ENCODE data around the gene NKIRAS2.

Gene NKIRAS2

DNA sequence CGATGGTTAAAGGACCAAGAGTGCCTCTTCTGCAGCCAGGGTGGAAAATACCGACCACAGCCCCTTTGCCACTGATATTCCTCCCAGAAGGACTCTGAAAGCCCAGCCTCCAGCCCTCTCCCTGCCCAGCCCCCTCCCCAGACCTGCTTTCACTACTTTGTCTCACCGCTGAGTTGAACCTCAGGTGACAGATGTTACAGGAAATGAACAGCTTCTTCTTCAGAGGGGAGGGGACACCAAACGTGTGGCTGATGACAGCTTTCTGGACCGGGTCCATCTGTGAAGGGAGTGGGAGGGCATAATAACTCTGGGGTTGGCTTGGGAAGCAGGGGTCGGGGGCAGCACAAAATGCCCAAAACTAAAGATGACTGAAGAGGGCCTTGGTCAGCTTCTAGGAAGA, 14.2 kb downstream of the NKIRAS2 start:
- Mint-ChIP-seq H3K36me3 (ENCODE audit: low read depth) (peaks cover 1% of the 10 kb centered on the region), H3K27me3 (ENCODE audit: low read depth, poor library complexity) (no peaks in the 10 kb centered on the region), H3K9me3 (no peaks in the 10 kb centered on the region), H3K4me3 (no peak overlapping the region), H3K4me1 (peaks cover 42% of the 10 kb centered on the region), H3K27ac (peak overlapping the region; percentile 79)
- TF ChIP-seq, protein P1, sequence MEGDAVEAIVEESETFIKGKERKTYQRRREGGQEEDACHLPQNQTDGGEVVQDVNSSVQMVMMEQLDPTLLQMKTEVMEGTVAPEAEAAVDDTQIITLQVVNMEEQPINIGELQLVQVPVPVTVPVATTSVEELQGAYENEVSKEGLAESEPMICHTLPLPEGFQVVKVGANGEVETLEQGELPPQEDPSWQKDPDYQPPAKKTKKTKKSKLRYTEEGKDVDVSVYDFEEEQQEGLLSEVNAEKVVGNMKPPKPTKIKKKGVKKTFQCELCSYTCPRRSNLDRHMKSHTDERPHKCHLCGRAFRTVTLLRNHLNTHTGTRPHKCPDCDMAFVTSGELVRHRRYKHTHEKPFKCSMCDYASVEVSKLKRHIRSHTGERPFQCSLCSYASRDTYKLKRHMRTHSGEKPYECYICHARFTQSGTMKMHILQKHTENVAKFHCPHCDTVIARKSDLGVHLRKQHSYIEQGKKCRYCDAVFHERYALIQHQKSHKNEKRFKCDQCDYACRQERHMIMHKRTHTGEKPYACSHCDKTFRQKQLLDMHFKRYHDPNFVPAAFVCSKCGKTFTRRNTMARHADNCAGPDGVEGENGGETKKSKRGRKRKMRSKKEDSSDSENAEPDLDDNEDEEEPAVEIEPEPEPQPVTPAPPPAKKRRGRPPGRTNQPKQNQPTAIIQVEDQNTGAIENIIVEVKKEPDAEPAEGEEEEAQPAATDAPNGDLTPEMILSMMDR (IDR thresholded peaks at IDR 0.05), result no peak
- DNase-seq, result no peak

DNA sequence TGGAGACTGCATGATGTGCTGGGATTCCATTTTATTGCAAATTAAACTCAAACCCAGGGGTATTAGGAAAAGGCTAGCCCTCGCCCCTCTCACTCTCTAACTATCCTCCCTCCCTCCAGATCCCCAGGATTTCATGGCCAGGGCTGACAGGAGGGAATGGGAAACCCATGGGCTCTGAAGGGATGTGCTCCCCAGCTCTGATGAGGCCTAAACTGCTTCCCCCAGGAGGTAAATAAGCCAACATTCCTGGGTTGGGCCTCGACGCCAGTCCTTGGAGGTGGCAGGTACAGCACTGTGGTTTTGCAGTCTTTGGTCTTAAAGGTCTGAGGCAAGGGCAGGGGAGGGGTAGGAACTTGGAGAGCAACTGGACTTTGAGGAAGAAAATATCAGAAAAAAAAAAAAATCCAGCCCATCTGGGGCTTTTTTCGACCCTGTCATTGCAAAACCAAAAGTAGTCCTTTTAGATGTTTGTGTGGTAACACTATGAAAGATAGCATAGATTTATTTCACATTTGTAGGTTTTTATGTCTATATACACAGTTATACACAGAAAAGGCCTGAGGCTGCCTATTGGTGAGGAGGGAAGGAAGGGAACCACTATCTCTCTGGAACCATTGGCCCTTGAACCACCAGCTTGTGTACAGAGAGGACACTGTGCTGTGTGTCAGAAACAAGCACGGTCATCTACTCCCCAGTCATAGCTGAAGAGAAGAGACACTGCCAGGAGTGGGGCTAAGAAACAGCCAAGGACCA, 18.5 kb downstream of the NKIRAS2 start:
- H3K36me3 Mint-ChIP-seq (ENCODE audit: low read depth), result no peaks in the 10 kb centered on the region
- H3K9me3 Mint-ChIP-seq, result no peaks in the 10 kb centered on the region
- peaks cover 23% of the 10 kb centered on the region for H3K4me1 Mint-ChIP-seq
- TF ChIP-seq, protein P1 (IDR thresholded peaks at IDR 0.05), result no peak
- H3K4me3 Mint-ChIP-seq, result no peak overlapping the region
- no peak for DNase-seq
- no peaks in the 10 kb centered on the region for H3K27me3 Mint-ChIP-seq (ENCODE audit: low read depth, poor library complexity)
- H3K27ac Mint-ChIP-seq, result no peak overlapping the region

DNA sequence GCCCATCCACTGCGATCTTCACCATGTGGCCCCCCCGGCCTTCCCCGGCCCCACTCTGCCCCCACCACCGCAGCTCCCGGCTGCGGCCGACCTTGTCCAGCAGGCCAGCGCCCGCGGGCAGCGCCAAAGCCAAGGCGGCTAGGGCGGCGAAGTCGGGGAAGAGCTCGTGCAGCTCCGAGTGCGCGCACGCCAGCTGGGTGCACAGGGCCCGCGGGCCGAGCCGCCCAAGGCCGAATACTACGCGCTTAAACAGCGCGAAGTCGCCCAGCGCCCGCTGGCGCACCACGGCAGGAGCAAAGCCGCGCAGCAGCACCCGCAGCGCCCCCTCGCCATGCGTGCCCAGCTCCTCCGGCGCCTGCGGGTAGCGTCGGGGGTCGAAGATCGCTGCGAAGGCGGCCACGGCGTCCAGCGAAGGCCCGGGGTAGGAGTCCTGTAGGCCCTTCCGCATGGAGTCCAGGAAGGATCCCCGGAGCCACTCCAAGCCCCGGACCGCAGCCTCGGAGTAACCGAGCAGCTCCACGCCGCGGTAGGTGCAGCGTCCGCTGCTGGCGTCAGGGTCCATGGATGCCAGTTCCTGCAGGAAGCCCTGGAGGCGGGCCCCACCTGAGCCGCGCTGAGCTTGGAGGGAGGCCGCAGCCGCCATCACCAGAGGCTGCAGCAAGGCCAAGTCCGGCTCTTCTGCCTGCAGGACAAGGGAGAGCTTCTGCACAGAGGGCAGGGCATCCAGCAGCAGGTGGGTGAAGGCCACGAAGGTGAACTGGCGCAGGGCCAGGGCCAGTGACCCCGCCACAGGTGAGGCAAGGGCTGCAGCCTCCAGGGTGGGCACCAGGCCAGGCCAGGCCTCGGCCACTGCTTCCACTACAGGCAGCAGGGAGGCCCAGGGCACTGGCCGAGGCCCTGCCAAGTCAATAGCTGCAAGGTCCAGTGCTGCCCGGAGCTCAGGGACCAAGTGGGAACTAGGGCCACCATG, 20.2 kb downstream of the NKIRAS2 start:
- H3K9me3 Mint-ChIP-seq, result no peaks in the 10 kb centered on the region
- DNase-seq, result no peak

DNA sequence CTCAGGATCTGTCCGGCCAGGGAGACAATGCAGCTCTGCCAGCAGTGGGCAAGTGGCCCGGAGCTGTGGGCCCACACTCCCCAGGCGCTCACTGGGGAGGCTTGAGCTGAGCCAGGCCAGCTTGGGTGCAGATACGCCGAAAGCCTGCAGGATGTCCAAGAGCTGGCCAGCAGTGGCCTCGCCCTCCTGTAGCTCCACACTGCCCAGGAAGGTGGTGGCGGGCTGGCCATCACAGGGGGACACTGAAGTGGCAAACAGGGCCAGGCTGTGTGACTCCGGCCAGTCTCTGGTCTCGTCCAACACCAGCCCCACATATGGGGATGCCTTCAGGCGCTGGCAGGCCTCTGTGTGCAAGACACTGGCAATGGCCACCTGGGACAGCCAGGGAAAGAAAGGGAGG, 20.9 kb downstream of the NKIRAS2 start:
- TF ChIP-seq, protein P1 (IDR thresholded peaks at IDR 0.05), result no peak
- Mint-ChIP-seq H3K4me1 (peaks cover 23% of the 10 kb centered on the region), H3K36me3 (ENCODE audit: low read depth) (no peaks in the 10 kb centered on the region), H3K27me3 (ENCODE audit: low read depth, poor library complexity) (peaks cover 3% of the 10 kb centered on the region), H3K4me3 (no peak overlapping the region), H3K27ac (no peak overlapping the region), H3K9me3 (no peaks in the 10 kb centered on the region)
- no peak for DNase-seq

More for the DNA sequence above, 20.2 kb downstream of the NKIRAS2 start:
- Mint-ChIP-seq H3K27ac (no peak overlapping the region), H3K27me3 (ENCODE audit: low read depth, poor library complexity) (no peaks in the 10 kb centered on the region), H3K4me1 (peaks cover 16% of the 10 kb centered on the region), H3K4me3 (no peak overlapping the region), H3K36me3 (ENCODE audit: low read depth) (no peaks in the 10 kb centered on the region)
- TF ChIP-seq, protein P1 (IDR thresholded peaks at IDR 0.05), result no peak

DNA sequence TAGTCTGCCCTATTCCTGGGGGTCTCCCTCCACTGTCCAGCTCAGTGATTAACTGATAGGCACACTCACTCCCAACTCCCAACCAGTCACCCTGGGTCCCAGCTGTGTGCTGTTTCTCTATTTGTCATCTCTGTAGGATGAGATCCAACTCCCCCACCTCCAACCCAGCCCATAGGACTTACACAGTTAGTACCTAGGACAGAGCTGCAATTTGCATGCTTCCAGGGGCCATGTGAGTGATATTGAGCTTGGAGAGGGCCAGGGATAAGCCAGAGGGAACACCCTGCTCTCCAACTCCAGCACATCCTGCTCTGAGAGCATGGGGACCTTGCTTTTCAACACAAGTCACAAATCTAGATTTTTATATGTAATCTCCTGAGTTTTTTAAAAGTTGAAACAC, 21.7 kb downstream of the NKIRAS2 start:
- Mint-ChIP-seq H3K36me3 (ENCODE audit: low read depth) (no peaks in the 10 kb centered on the region), H3K27ac (peak overlapping the region; percentile 73), H3K4me1 (peaks cover 26% of the 10 kb centered on the region), H3K27me3 (ENCODE audit: low read depth, poor library complexity) (peaks cover 3% of the 10 kb centered on the region), H3K9me3 (no peaks in the 10 kb centered on the region), H3K4me3 (no peak overlapping the region)
- DNase-seq, result no peak
- TF ChIP-seq, protein P1 (IDR thresholded peaks at IDR 0.05), result no peak

All from nephron progenitor cell (in vitro differentiated cells).